Ovary (tissue), 3 donors: Measurements from ENCODE around the gene CAPZB.

Experiments used
- CTCF ChIP-seq, 3 donors: fragments of 450-650 bp in 2 of 3; fragments of 200-600 bp in 1 of 3; IDR thresholded peaks; one replicate each; pipeline versions ENCODE4 v1.5.1 to v1.8.0; 2016 to 2022; ENCODE audit warnings: antibody characterized with exemption in 3 of 3, mild to moderate bottlenecking in 1 of 3
- EP300 ChIP-seq: sonication (generic); formaldehyde crosslinking; IDR thresholded peaks from one replicate; pipeline ENCODE4 v1.6.1; 2017; ENCODE audit warnings: antibody characterized with exemption
- POLR2A ChIP-seq: fragments of 450-650 bp; IDR thresholded peaks from one replicate; pipeline ENCODE4 v1.6.1; 2017; ENCODE audit warnings: antibody characterized with exemption, mild to moderate bottlenecking, moderate library complexity
- donor health status: DM: no; HTN: no; CAD: no.

DNA sequence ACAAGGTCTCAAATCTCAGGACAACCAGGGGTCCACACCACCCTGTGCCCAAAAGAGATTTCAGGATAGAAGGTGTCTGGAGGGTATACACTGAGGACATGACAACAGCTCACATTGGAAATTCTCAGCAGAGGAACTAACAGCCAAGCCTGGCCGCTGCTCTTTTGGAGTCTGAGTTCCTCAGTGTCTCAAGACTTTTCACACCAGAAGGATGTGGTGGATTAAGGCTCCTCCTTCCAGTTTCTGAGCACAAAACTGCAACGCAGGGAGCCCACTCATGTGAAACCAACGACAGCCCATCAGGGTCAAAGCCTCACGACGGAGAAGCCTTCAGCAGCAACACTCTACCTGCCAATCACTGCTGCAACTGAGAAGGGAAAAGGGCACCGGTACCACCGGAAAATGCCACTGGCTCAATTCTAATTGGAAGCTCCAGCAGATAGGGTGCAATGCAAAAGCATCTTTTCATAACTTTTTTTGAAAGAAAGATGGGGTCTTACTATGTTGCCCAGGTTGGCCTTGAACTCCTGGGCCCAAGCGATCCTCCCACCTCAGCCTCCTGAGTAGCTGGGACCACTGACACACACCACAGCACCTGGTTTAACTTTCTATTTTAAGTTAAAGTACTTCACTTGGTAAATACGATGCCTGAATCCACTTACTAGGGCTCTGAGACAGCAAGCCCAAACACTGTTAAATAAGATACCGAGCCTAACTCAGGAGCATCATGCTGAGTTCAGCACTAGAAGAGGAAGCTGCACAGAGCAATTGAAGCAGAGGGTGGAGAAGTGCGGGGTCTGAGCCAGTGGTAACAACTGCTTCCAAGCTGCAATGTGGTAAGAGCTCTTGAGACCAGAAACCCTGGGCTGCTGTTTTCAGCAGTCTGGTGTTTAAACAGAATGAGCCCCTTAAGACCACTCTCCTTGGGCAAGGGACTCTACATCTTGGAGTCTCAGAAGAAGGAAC is 7.8 kb downstream of the CAPZB start:
- TF ChIP-seq CTCF (IDR thresholded peaks at IDR 0.05) (no peak), POLR2A (no peak), EP300 (no peak)
